ENCODE measurements around the gene SPANXA1. TPM values are rescaled to one million over a fixed set of nuclear protein-coding genes. Genes with fewer than 3 reads are reported as not detected.
"Not testable (repeated sequence)": the region's sequence is repeated elsewhere in the genome, so short reads cannot be mapped to it uniquely, and the experiment has no call there.

Gene SPANXA1, protein sequence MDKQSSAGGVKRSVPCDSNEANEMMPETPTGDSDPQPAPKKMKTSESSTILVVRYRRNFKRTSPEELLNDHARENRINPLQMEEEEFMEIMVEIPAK
- not detected for total RNA-seq

GRCh38 chrX:141584638-141585037 lies at the start of gene SPANXA1:
Gene SPANXA1 (minus strand): TSS chrX:141584738. CDS start chrX:141584678, 60 bp downstream.
- H3K27ac ChIP-seq; intact Hi-C loops (cut with DNase I); H3K9me3 ChIP-seq; DNase-seq (ENCODE audit: extremely low spot score in 2 of 2); H3K36me3 ChIP-seq; H3K4me3 ChIP-seq; H3K4me1 ChIP-seq; H3K27me3 ChIP-seq: not testable (repeated sequence)

GRCh38 chrX:141632124-141632523 lies 47.6 kb upstream of the SPANXA1 start:
- intact Hi-C loops (cut with DNase I) = no loop called here
- no peaks in the 10 kb centered on the region for H3K36me3 ChIP-seq

GRCh38 chrX:141619336-141619735 lies 34.8 kb upstream of the SPANXA1 start:
- Histone ChIP-seq H3K36me3 (no peaks in the 10 kb centered on the region), H3K27ac (no peak overlapping the region), H3K4me3 (no peak overlapping the region), H3K9me3 (no peaks in the 10 kb centered on the region), H3K4me1 (no peaks in the 10 kb centered on the region), H3K27me3 (no peaks in the 10 kb centered on the region)
- intact Hi-C loops (cut with DNase I) = no loop called here
- TF ChIP-seq POLR2AphosphoS5 (IDR thresholded peaks at IDR 0.05; ENCODE audit: insufficient read depth in 1 of 2, low read depth in 1 of 2) (no peak), POLR2A (IDR thresholded peaks at IDR 0.05) (no peak)
- TF ChIP-seq, protein P1, sequence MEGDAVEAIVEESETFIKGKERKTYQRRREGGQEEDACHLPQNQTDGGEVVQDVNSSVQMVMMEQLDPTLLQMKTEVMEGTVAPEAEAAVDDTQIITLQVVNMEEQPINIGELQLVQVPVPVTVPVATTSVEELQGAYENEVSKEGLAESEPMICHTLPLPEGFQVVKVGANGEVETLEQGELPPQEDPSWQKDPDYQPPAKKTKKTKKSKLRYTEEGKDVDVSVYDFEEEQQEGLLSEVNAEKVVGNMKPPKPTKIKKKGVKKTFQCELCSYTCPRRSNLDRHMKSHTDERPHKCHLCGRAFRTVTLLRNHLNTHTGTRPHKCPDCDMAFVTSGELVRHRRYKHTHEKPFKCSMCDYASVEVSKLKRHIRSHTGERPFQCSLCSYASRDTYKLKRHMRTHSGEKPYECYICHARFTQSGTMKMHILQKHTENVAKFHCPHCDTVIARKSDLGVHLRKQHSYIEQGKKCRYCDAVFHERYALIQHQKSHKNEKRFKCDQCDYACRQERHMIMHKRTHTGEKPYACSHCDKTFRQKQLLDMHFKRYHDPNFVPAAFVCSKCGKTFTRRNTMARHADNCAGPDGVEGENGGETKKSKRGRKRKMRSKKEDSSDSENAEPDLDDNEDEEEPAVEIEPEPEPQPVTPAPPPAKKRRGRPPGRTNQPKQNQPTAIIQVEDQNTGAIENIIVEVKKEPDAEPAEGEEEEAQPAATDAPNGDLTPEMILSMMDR (IDR thresholded peaks at IDR 0.05) = no peak
- DNase-seq (ENCODE audit: extremely low spot score in 2 of 2) = no peak

More at GRCh38 chrX:141632124-141632523, 47.6 kb upstream of the SPANXA1 start:
- no peaks in the 10 kb centered on the region for H3K27me3 ChIP-seq
- TF ChIP-seq POLR2AphosphoS5 (IDR thresholded peaks at IDR 0.05; ENCODE audit: insufficient read depth in 1 of 2, low read depth in 1 of 2) (no peak), POLR2A (IDR thresholded peaks at IDR 0.05) (no peak)
- TF ChIP-seq, protein P1 (IDR thresholded peaks at IDR 0.05) = no peak
- no peak overlapping the region for H3K27ac ChIP-seq
- DNase-seq (ENCODE audit: extremely low spot score in 2 of 2) = no peak
- no peaks in the 10 kb centered on the region for H3K4me1 ChIP-seq
- no peaks in the 10 kb centered on the region for H3K9me3 ChIP-seq
- H3K4me3 ChIP-seq = no peak overlapping the region

- DNase-seq (ENCODE audit: extremely low spot score in 2 of 2) = no peak
- intact Hi-C loops (cut with DNase I) = no loop called here
- TF ChIP-seq, protein P1 (IDR thresholded peaks at IDR 0.05) = no peak
- TF ChIP-seq POLR2AphosphoS5 (IDR thresholded peaks at IDR 0.05; ENCODE audit: insufficient read depth in 1 of 2, low read depth in 1 of 2) = no peak
- no peak for TF ChIP-seq POLR2A (IDR thresholded peaks at IDR 0.05)
Measured at GRCh38 chrX:141609111-141609510, 24.6 kb upstream of the SPANXA1 start.

GRCh38 chrX:141589408-141589807 lies 4.9 kb upstream of the SPANXA1 start, which contains the start of gene SPANXA2:
Gene SPANXA2 (plus strand): TSS chrX:141589708. CDS start chrX:141589768, 60 bp downstream.
- H3K27me3 ChIP-seq; H3K27ac ChIP-seq; H3K9me3 ChIP-seq; H3K4me3 ChIP-seq; DNase-seq (ENCODE audit: extremely low spot score in 2 of 2); H3K4me1 ChIP-seq; intact Hi-C loops (cut with DNase I); H3K36me3 ChIP-seq: not testable (repeated sequence)

More at GRCh38 chrX:141609111-141609510, 24.6 kb upstream of the SPANXA1 start:
- Histone ChIP-seq H3K9me3 (no peaks in the 10 kb centered on the region), H3K27ac (no peak overlapping the region), H3K36me3 (no peaks in the 10 kb centered on the region), H3K4me3 (no peak overlapping the region), H3K27me3 (no peaks in the 10 kb centered on the region), H3K4me1 (no peaks in the 10 kb centered on the region)

- intact Hi-C loops (cut with DNase I) = not testable (repeated sequence)
Measured at GRCh38 chrX:141542551-141542950, 42.0 kb downstream of the SPANXA1 start.

More at GRCh38 chrX:141542551-141542950, 42.0 kb downstream of the SPANXA1 start:
- not testable (repeated sequence) for DNase-seq (ENCODE audit: extremely low spot score in 2 of 2); H3K4me1 ChIP-seq; H3K4me3 ChIP-seq; H3K27ac ChIP-seq; H3K9me3 ChIP-seq; H3K27me3 ChIP-seq; H3K36me3 ChIP-seq

Other genes with a start within 250 kb of the SPANXA1 start
- gene SPANXA2, start 5.0 kb upstream of the SPANXA1 start, total RNA-seq = not detected
- gene SPANXD, start 114.0 kb upstream of the SPANXA1 start, total RNA-seq = not detected

Measured in vagina (tissue), 2 donors.